Keratinocyte (primary cell): Measurements from ENCODE around the gene CCDC197. TPM values are rescaled to one million over a fixed set of nuclear protein-coding genes. Genes with fewer than 3 reads are reported as not detected.

ENCODE experiments used
- DNase-seq: peaks from one replicate; pipeline ENCODE4 v3.0.0-alpha.2; 2011; ENCODE audit warnings: low read depth, missing footprints, low spot score
- FAIRE-seq: peaks from 2 replicates; lab custom pipeline; 2011; peaks lifted over from hg19 to GRCh38; lab: Jason Lieb, UNC
- H2AFZ ChIP-seq: 2 replicates; pipeline ENCODE4 v1.6.0; 2012; ENCODE audit warnings: low read length, control low read depth, inconsistent platforms; ENCODE audit not compliant: control insufficient read depth
- H3K27ac ChIP-seq: 2 replicates; pipeline ENCODE4 v1.5.1; 2011; ENCODE audit warnings: low read length; ENCODE audit not compliant: control insufficient read depth, insufficient read depth
- H3K27me3 ChIP-seq: 3 replicates; pipeline ENCODE4 v1.6.0; 2011; ENCODE audit warnings: low read length; ENCODE audit not compliant: control insufficient read depth, insufficient read depth; ENCODE audit errors: extremely low read depth
- H3K36me3 ChIP-seq, 2 experiments: 2 replicates in 1 of 2; 3 replicates in 1 of 2; pipeline ENCODE4 v1.5.1; 2011; ENCODE audit warnings: low read length in 2 of 2, mild to moderate bottlenecking in 1 of 2; ENCODE audit not compliant: control insufficient read depth in 2 of 2, insufficient read depth in 2 of 2; ENCODE audit errors: extremely low read depth in 1 of 2
- H3K4me1 ChIP-seq: 3 replicates; pipeline ENCODE4 v1.5.1; 2011; ENCODE audit warnings: low read length; ENCODE audit not compliant: control insufficient read depth, insufficient read depth; ENCODE audit errors: extremely low read depth
- H3K4me2 ChIP-seq: 3 replicates; pipeline ENCODE4 v1.6.0; 2011; ENCODE audit warnings: low read depth, low read length; ENCODE audit not compliant: control insufficient read depth, insufficient read depth; ENCODE audit errors: extremely low read depth
- H3K4me3 ChIP-seq, 3 experiments: fragments of 200-600 bp in 1 of 3; sonication (generic) in 1 of 3; 2 replicates in 2 of 3; 3 replicates in 1 of 3; pipeline ENCODE4 v1.5.1; 2011 to 2016; ENCODE audit warnings: low read length in 3 of 3, mild to moderate bottlenecking in 3 of 3, control low read depth in 2 of 3, inconsistent platforms in 1 of 3, low read depth in 1 of 3, mixed read lengths in 1 of 3, mixed run types in 1 of 3, moderate library complexity in 1 of 3; ENCODE audit not compliant: control insufficient read depth in 2 of 3, insufficient read depth in 2 of 3; ENCODE audit errors: extremely low read depth in 1 of 3
- H3K79me2 ChIP-seq: 2 replicates; pipeline ENCODE4 v1.6.0; 2012; ENCODE audit warnings: low read length; ENCODE audit not compliant: control insufficient read depth, insufficient read depth
- H3K9ac ChIP-seq: 3 replicates; pipeline ENCODE4 v1.6.0; 2011; ENCODE audit warnings: low read length; ENCODE audit not compliant: control insufficient read depth, insufficient read depth; ENCODE audit errors: extremely low read depth
- H3K9me1 ChIP-seq: 3 replicates; pipeline ENCODE4 v1.6.0; 2011; ENCODE audit warnings: low read length; ENCODE audit not compliant: control insufficient read depth, insufficient read depth; ENCODE audit errors: extremely low read depth
- H3K9me3 ChIP-seq: 2 replicates; pipeline ENCODE4 v1.5.1; 2012; ENCODE audit warnings: low read depth, low read length; ENCODE audit not compliant: control insufficient read depth
- H4K20me1 ChIP-seq: 3 replicates; pipeline ENCODE4 v1.6.0; 2011; ENCODE audit warnings: low read length; ENCODE audit not compliant: control insufficient read depth, insufficient read depth; ENCODE audit errors: extremely low read depth
- EZH2 ChIP-seq: IDR thresholded peaks from one replicate; pipeline ENCODE4 v1.6.1; 2012; ENCODE audit warnings: inconsistent platforms, mild to moderate bottlenecking, low read length, moderate library complexity
- dilution Hi-C: fragments of 300-500 bp; cut with MboI; formaldehyde crosslinking; loops from one replicate; pipeline ENCODE4 v1.7.0; 2020; ENCODE audit warnings: low sequenced_read_pairs; ENCODE audit not compliant: extremely low pct_ligation_motif_present
- polyA plus RNA-seq, 5 experiments: library from polyadenylated mRNA; depleted of rRNA in 3 of 5; stranded (reverse) in 3 of 5; stranded (forward) in 1 of 5; unstranded in 1 of 5; fragments of >200 nt; gene quantifications; 1 replicate in 1 of 5; 2 replicates in 3 of 5; 3 replicates in 1 of 5; pipeline versions ENCODE4 v1.2.1 to v1.2.3, GENCODE V29; 2011 to 2012; ENCODE audit warnings: missing spikeins in 2 of 5, low read depth in 1 of 5, low replicate concordance in 1 of 5
- TF ChIP-seq, protein P1 (sequence below), 3 experiments: IDR thresholded peaks in 1 of 3; conservative IDR thresholded peaks in 1 of 3; optimal IDR thresholded peaks in 1 of 3; 2 replicates in 2 of 3; 3 replicates in 1 of 3; pipeline versions ENCODE3 to v1.5.1; 2011; ENCODE audit warnings: low read length in 3 of 3, mild to moderate bottlenecking in 3 of 3, moderate library complexity in 2 of 3, control low read depth in 1 of 3, inconsistent platforms in 1 of 3; ENCODE audit not compliant: insufficient read depth in 2 of 3; ENCODE audit errors: extremely low read depth in 1 of 3

CCDC197 gene
- polyA plus RNA-seq, 1 donor (not counting 4 experiments of a cell fraction or from before 2014, with no cell fraction given) = not detected

DNA sequence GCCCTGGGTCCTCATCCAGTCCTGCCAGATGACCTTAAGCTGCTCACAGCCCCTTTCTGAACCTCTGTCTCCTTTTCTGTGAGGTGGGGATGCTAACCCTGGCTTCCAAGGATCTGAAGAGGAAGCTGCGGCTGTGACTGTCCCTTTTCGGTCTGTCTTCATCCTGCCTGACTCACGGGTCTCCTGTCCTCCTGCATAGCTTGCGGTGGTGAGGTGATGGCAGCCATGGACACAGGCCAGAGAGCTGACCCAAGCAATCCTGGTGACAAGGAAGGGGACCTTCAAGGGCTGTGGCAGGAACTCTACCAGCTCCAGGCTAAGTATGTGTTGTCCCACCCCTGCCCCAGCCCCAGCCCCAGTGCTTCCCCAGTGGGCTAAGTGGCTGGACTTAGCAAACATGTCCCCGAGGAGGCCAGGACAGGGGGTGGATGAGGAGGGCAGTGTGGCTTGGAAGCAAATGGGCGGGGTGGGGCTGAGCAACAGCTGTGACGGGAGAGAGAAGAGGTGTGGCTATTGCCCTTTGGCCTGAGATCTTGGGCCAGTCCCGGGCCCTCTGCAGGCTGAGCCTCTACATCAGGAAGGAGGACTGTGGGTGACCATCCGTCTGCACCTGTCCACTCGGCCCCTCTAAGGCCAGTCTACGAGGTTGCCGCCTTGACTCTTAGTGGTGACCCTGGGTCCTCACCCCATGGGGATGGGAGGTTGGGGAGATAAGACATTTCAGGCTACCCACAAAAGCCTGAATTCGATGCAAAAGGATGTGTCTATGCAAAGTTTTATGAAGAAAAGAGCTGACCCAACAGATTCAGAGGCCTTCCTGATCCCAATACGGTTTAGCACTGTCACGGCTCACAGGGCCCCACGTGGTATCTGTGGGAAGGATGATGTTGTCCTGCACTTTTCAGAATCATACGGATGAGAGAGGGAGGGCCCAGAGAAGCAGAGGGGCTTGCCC, 1.1 kb downstream of the CCDC197 start:
- H3K9me1 ChIP-seq = peaks cover 3% of the 10 kb centered on the region
- H3K9me3 ChIP-seq = no peaks in the 10 kb centered on the region
- FAIRE-seq (no peak), DNase-seq (no peak)
- no peaks in the 10 kb centered on the region for H4K20me1 ChIP-seq
- H3K27ac ChIP-seq = no peak overlapping the region
- H3K79me2 ChIP-seq = no peaks in the 10 kb centered on the region
- no peaks in the 10 kb centered on the region for H3K27me3 ChIP-seq
- no peak overlapping the region for H3K4me2 ChIP-seq
- no peak overlapping the region for H3K4me3 ChIP-seq
- TF ChIP-seq, protein P1, sequence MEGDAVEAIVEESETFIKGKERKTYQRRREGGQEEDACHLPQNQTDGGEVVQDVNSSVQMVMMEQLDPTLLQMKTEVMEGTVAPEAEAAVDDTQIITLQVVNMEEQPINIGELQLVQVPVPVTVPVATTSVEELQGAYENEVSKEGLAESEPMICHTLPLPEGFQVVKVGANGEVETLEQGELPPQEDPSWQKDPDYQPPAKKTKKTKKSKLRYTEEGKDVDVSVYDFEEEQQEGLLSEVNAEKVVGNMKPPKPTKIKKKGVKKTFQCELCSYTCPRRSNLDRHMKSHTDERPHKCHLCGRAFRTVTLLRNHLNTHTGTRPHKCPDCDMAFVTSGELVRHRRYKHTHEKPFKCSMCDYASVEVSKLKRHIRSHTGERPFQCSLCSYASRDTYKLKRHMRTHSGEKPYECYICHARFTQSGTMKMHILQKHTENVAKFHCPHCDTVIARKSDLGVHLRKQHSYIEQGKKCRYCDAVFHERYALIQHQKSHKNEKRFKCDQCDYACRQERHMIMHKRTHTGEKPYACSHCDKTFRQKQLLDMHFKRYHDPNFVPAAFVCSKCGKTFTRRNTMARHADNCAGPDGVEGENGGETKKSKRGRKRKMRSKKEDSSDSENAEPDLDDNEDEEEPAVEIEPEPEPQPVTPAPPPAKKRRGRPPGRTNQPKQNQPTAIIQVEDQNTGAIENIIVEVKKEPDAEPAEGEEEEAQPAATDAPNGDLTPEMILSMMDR (optimal IDR thresholded peaks at IDR 0.05 in 1 of 3, IDR thresholded peaks at IDR 0.05 in 1 of 3, conservative IDR thresholded peaks at IDR 0.05 in 1 of 3; ENCODE audit: extremely low read depth in 1 of 3, insufficient read depth in 2 of 3, low read length in 3 of 3) = no peak
- no peaks in the 10 kb centered on the region for H3K36me3 ChIP-seq
- dilution Hi-C loops = no loop called here
- H2AFZ ChIP-seq = no peak overlapping the region
- H3K4me1 ChIP-seq = peaks cover 22% of the 10 kb centered on the region
- H3K9ac ChIP-seq = no peak overlapping the region

DNA sequence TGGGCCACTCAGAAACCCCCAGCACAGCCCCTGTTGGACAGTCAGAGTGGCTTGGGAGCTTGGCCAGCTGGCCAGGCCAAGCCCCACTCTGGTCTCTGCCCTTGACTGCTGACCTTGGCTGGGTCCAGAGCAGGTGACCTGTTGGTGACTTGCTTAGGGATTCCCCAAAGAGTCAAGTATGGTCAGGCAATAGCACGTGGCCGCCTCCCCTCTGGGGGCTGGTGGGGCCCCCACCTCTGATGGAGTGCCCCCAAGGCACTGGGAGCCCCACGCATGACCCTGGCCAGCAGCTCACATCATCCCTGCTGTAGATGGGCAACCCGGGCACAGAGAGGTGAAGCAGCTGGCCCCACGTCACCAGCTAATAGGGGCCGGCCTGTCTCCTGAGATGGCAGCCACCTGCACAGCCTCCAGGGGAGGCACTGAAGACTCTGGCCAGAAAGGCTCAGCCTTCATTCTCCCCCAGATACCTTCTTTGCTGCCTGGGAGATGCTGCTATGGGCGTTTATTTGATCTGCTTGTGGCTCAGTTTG, 1.8 kb downstream of the CCDC197 start:
- no peak overlapping the region for H3K4me2 ChIP-seq
- H3K9me1 ChIP-seq = peaks cover 3% of the 10 kb centered on the region
- H3K36me3 ChIP-seq = no peaks in the 10 kb centered on the region
- no peaks in the 10 kb centered on the region for H4K20me1 ChIP-seq
- dilution Hi-C loops = no loop called here
- no peak overlapping the region for H3K4me3 ChIP-seq
- H3K27ac ChIP-seq = no peak overlapping the region
- peaks cover 22% of the 10 kb centered on the region for H3K4me1 ChIP-seq
- DNase-seq (no peak), FAIRE-seq (no peak)
- no peaks in the 10 kb centered on the region for H3K27me3 ChIP-seq
- TF ChIP-seq, protein P1 (optimal IDR thresholded peaks at IDR 0.05 in 1 of 3, IDR thresholded peaks at IDR 0.05 in 1 of 3, conservative IDR thresholded peaks at IDR 0.05 in 1 of 3; ENCODE audit: extremely low read depth in 1 of 3, insufficient read depth in 2 of 3, low read length in 3 of 3) = no peak
- TF ChIP-seq EZH2 = no peak
- H2AFZ ChIP-seq = no peak overlapping the region
- H3K79me2 ChIP-seq = no peaks in the 10 kb centered on the region
- H3K9me3 ChIP-seq = no peaks in the 10 kb centered on the region
- H3K9ac ChIP-seq = no peak overlapping the region
